ENCODE results near the gene RAD51B. TPM values are rescaled to one million over a fixed set of nuclear protein-coding genes. Genes with fewer than 3 reads are reported as not detected.

Gene RAD51B
- total RNA-seq, 4 donors from 2014 or later = 14.0 to 16.4 (median 14.8) TPM

- Histone ChIP-seq H3K27me3 (no peaks in the 10 kb centered on the region), H3K27ac (no peak overlapping the region), H3K4me1 (peaks cover 15 to 33% of the 10 kb centered on the region in 2 donors), H3K36me3 (no peaks in the 10 kb centered on the region), H3K9me3 (no peaks in the 10 kb centered on the region), H3K4me3 (replicated peaks in 1 of 3) (no peak overlapping the region)
- intact Hi-C loops (cut with DNase I) = no loop called here
- TF ChIP-seq POLR2A (IDR thresholded peaks at IDR 0.05) = no peak
- no peak for TF ChIP-seq CTCF (IDR thresholded peaks at IDR 0.05)
- no peak for DNase-seq
- WGBS, 2 donors = 85 to 96% methylated on average over 2 of the region's 2 CpGs
Measured at GRCh38 chr14:68497011-68497410, 677.4 kb downstream of the RAD51B start.

- DNase-seq = no peak
- Histone ChIP-seq H3K4me1 (peaks cover 25 to 48% of the 10 kb centered on the region in 2 donors), H3K27me3 (no peaks in the 10 kb centered on the region), H3K4me3 (replicated peaks in 1 of 3) (no peak overlapping the region), H3K9me3 (no peaks in the 10 kb centered on the region), H3K36me3 (no peaks in the 10 kb centered on the region), H3K27ac (no peak overlapping the region)
- WGBS, 2 donors = 93 to 97% methylated on average over 6 of the region's 6 CpGs
- TF ChIP-seq CTCF (IDR thresholded peaks at IDR 0.05) = no peak
- no peak for TF ChIP-seq POLR2A (IDR thresholded peaks at IDR 0.05)
- intact Hi-C loops (cut with DNase I) = no loop called here
Measured at GRCh38 chr14:68499451-68499850, 679.9 kb downstream of the RAD51B start.

- DNase-seq = no peak
- WGBS, 2 donors = 76 to 78% methylated on average over 2 to 3 of the region's 3 CpGs
- Histone ChIP-seq H3K9me3 (no peaks in the 10 kb centered on the region), H3K4me1 (peaks cover 29 to 47% of the 10 kb centered on the region in 2 donors), H3K36me3 (no peaks in the 10 kb centered on the region), H3K27ac (peak overlapping the region; percentile 83 to 93 (median 92)), H3K27me3 (no peaks in the 10 kb centered on the region), H3K4me3 (replicated peaks in 1 of 3) (no peak overlapping the region)
- no peak for TF ChIP-seq CTCF (IDR thresholded peaks at IDR 0.05)
- TF ChIP-seq POLR2A (IDR thresholded peaks at IDR 0.05) = no peak
- intact Hi-C loops (cut with DNase I) = no loop called here
Measured at GRCh38 chr14:68501171-68501570, 681.6 kb downstream of the RAD51B start.

GRCh38 chr14:68501614-68502052 is 682.1 kb downstream of the RAD51B start:
- DNase-seq = peak; percentile 99
- Histone ChIP-seq H3K4me1 (peaks cover 33 to 52% of the 10 kb centered on the region in 2 donors), H3K4me3 (replicated peaks in 1 of 3) (no peak overlapping the region), H3K36me3 (no peaks in the 10 kb centered on the region), H3K27me3 (no peaks in the 10 kb centered on the region), H3K27ac (peak overlapping the region; percentile 83 to 93 (median 92)), H3K9me3 (no peaks in the 10 kb centered on the region)
- TF ChIP-seq CTCF (IDR thresholded peaks at IDR 0.05) (no peak), POLR2A (IDR thresholded peaks at IDR 0.05) (peak in 1 of 2 donors; percentile 86)
- WGBS, 2 donors = 27 to 29% methylated on average over 8 to 9 of the region's 9 CpGs
- intact Hi-C loops (cut with DNase I) = no loop called here

- no peak for DNase-seq
- peak overlapping the region; percentile 83 to 93 (median 92) for H3K27ac ChIP-seq
Measured at GRCh38 chr14:68502230-68502629, 682.7 kb downstream of the RAD51B start.

More at GRCh38 chr14:68502230-68502629, 682.7 kb downstream of the RAD51B start:
- TF ChIP-seq POLR2A (IDR thresholded peaks at IDR 0.05) = no peak
- TF ChIP-seq CTCF (IDR thresholded peaks at IDR 0.05) = no peak
- H3K4me1 ChIP-seq = peaks cover 38 to 58% of the 10 kb centered on the region in 2 donors
- no peaks in the 10 kb centered on the region for H3K36me3 ChIP-seq
- no peaks in the 10 kb centered on the region for H3K27me3 ChIP-seq
- no peak overlapping the region for H3K4me3 ChIP-seq (replicated peaks in 1 of 3)
- no peaks in the 10 kb centered on the region for H3K9me3 ChIP-seq
- 60 to 89% methylated on average over 7 to 8 of the region's 8 CpGs for WGBS, 2 donors
- intact Hi-C loops (cut with DNase I) = no loop called here

Measured in thyroid gland (tissue), 4 donors.